Measurements from ENCODE around the gene VWA1.

- TF ChIP-seq CTCF (conservative IDR thresholded peaks at IDR 0.05) (no peak), ZFX (IDR thresholded peaks at IDR 0.05) (no peak)
These were observed 9.6 kb upstream of the VWA1 start for GRCh38 chr1:1425753-1426495.
